ENCODE data around the gene SWAP70. TPM values are rescaled to one million over a fixed set of nuclear protein-coding genes. Genes with fewer than 3 reads are reported as not detected.

SWAP70 gene
- total and polyA plus RNA-seq, 2 of the 13 experiments (the other 11 are each of a cell fraction or from before 2014, with no cell fraction given): 4.6 to 8.7 TPM

DNA sequence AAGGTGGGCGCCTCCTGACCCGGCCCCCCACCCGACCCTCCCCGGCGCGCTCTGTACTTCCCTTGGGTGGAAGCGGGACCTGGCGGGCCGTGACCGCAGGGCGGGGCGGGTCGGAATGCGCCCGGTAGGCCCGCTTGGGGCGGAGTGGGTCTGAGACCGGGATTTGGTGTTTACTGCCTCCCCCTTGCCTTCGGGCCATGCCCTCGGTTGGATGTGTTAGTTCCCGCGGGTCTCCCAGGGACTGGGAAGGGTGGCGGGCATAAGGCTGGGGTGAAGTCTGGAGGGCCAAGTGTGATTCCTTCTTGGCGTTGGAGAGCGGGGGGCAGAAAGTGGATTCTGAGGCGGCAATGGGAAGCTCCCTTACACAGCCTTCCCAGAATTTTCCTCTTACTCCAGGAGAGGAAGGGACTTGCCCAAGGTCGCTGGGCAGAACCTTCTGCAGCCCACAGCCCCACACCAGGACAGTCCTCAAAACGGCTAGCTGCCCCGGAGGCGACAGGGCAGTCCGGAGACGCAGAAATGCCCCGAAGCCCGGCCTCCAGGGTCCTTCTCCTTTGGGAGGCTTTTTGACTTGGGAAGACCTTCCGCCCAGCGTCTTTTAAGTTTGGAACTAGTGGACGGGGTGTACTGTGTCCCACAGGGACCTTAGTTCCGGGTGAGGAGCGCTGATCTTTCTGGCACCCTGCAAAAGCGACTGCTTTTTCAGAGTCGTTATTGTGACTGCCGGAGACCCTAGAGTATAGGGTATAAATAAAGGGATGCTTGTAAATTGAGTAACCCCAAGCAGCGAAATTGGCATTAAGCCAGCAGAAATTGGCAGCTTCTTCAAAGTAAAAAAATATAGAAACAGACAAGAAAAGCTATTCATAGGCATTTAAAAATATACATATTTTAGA, 647 bp downstream of the SWAP70 start (continued):
- TF ChIP-seq, protein P1, sequence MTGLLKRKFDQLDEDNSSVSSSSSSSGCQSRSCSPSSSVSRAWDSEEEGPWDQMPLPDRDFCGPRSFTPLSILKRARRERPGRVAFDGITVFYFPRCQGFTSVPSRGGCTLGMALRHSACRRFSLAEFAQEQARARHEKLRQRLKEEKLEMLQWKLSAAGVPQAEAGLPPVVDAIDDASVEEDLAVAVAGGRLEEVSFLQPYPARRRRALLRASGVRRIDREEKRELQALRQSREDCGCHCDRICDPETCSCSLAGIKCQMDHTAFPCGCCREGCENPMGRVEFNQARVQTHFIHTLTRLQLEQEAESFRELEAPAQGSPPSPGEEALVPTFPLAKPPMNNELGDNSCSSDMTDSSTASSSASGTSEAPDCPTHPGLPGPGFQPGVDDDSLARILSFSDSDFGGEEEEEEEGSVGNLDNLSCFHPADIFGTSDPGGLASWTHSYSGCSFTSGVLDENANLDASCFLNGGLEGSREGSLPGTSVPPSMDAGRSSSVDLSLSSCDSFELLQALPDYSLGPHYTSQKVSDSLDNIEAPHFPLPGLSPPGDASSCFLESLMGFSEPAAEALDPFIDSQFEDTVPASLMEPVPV (CRISPR knock-in tag; IDR thresholded peaks at IDR 0.05): 0 out of 2 replicates have a peak, but pooled peaks have one; percentile 28
- TF ChIP-seq SIN3A (IDR thresholded peaks at IDR 0.05; ENCODE audit: borderline replicate concordance, low read depth, low read length) (0 out of 2 replicates have a peak, but pooled peaks have one; percentile 3), ZNF572 (CRISPR knock-in tag; IDR thresholded peaks at IDR 0.05) (0 out of 2 replicates have a peak, but pooled peaks have one; percentile 59), ZFY (CRISPR knock-in tag; IDR thresholded peaks at IDR 0.05) (peak; percentile 68), CBX1 (IDR thresholded peaks at IDR 0.05; ENCODE audit: low read depth) (peak; percentile 18), RBFOX2 (IDR thresholded peaks at IDR 0.05; ENCODE audit: low read depth, low read length) (peak; percentile 1; the same call in 1 of the 2 replicates), ZNF441 (CRISPR knock-in tag; IDR thresholded peaks at IDR 0.05; ENCODE audit: borderline replicate concordance) (no peak), ZBTB7B (CRISPR knock-in tag; IDR thresholded peaks at IDR 0.05) (0 out of 2 replicates have a peak, but pooled peaks have one; percentile 12), MAZ (IDR thresholded peaks at IDR 0.05; ENCODE audit: borderline replicate concordance, low read depth, low read length) (0 out of 2 replicates have a peak, but pooled peaks have one; percentile 14), MAZ (CRISPR knock-in tag; IDR thresholded peaks at IDR 0.05; ENCODE audit: low read depth) (no peak), ZSCAN12 (CRISPR knock-in tag; IDR thresholded peaks at IDR 0.05) (0 out of 2 replicates have a peak, but pooled peaks have one; percentile 60)
- TF ChIP-seq, protein P2, sequence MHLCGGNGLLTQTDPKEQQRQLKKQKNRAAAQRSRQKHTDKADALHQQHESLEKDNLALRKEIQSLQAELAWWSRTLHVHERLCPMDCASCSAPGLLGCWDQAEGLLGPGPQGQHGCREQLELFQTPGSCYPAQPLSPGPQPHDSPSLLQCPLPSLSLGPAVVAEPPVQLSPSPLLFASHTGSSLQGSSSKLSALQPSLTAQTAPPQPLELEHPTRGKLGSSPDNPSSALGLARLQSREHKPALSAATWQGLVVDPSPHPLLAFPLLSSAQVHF (CRISPR knock-in tag; IDR thresholded peaks at IDR 0.05): no peak
- TF ChIP-seq, protein P3, sequence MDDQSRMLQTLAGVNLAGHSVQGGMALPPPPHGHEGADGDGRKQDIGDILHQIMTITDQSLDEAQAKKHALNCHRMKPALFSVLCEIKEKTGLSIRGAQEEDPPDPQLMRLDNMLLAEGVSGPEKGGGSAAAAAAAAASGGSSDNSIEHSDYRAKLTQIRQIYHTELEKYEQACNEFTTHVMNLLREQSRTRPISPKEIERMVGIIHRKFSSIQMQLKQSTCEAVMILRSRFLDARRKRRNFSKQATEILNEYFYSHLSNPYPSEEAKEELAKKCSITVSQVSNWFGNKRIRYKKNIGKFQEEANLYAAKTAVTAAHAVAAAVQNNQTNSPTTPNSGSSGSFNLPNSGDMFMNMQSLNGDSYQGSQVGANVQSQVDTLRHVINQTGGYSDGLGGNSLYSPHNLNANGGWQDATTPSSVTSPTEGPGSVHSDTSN (CRISPR knock-in tag; IDR thresholded peaks at IDR 0.05; ENCODE audit: borderline replicate concordance): no peak
